Esophagus mucosa (tissue), 1 donor: ENCODE data around the gene DCK. TPM values are rescaled to one million over a fixed set of nuclear protein-coding genes. Genes with fewer than 3 reads are reported as not detected.
"Not testable (repeated sequence)": the region's sequence is repeated elsewhere in the genome, so short reads cannot be mapped to it uniquely, and the experiment has no call there.

Experiments
- ATAC-seq: fragments of 200-7000 bp; cut with Tn5 transposase; one replicate; pipeline ENCODE4 v1.9.1; 2020
- total RNA-seq: library from RNA; stranded (reverse); gene quantifications from one replicate; pipeline ENCODE4 v1.2.4, GENCODE V29; 2023
- donor health status: DM: yes; HTN: yes; CAD: no.

DCK gene
- total RNA-seq: 9.5 TPM

GRCh38 chr4:70993181-70994068 lies at the start of gene DCK:
TSS of gene DCK (plus strand) at chr4:70993649. CDS start at chr4:70993836, 187 bp downstream.
- ATAC-seq: peak; percentile 96

GRCh38 chr4:70945046-70945445 lies 48.4 kb upstream of the DCK start:
- ATAC-seq: no peak

- no peak for ATAC-seq
Measured at GRCh38 chr4:70945452-70946055, 47.9 kb upstream of the DCK start.

GRCh38 chr4:70946939-70947338 lies 46.5 kb upstream of the DCK start:
- ATAC-seq: no peak

- ATAC-seq: no peak
Measured at GRCh38 chr4:70948665-70949260, 44.7 kb upstream of the DCK start.

- no peak for ATAC-seq
Measured at GRCh38 chr4:70954032-70954431, 39.4 kb upstream of the DCK start.

- ATAC-seq: no peak
Measured at GRCh38 chr4:70956549-70957210, 36.8 kb upstream of the DCK start.

GRCh38 chr4:70958681-70959080 lies 34.8 kb upstream of the DCK start:
- ATAC-seq: no peak

- ATAC-seq: no peak
Measured at GRCh38 chr4:70969076-70969475, 24.4 kb upstream of the DCK start.

GRCh38 chr4:70976252-70976651 lies 17.2 kb upstream of the DCK start:
- no peak for ATAC-seq

GRCh38 chr4:70979445-70980008 lies 13.9 kb upstream of the DCK start:
- no peak for ATAC-seq

- ATAC-seq: no peak
Measured at GRCh38 chr4:70980196-70980595, 13.3 kb upstream of the DCK start.

GRCh38 chr4:70984106-70984505 lies 9.3 kb upstream of the DCK start:
- no peak for ATAC-seq

- ATAC-seq: no peak
Measured at GRCh38 chr4:70984589-70984988, 8.9 kb upstream of the DCK start.

GRCh38 chr4:70991596-70991995 lies 1.9 kb upstream of the DCK start:
- no peak for ATAC-seq

- peak; percentile 76 for ATAC-seq
Measured at GRCh38 chr4:70992391-70992881, 1.0 kb upstream of the DCK start.

GRCh38 chr4:70994069-70994366 lies 569 bp downstream of the DCK start:
- no peak for ATAC-seq

- no peak for ATAC-seq
Measured at GRCh38 chr4:70994387-70995099, 1.1 kb downstream of the DCK start.

GRCh38 chr4:70996018-70996360 lies 2.5 kb downstream of the DCK start:
- no peak for ATAC-seq

- no peak for ATAC-seq
Measured at GRCh38 chr4:70997036-70997435, 3.6 kb downstream of the DCK start.

GRCh38 chr4:70997546-70997945 lies 4.1 kb downstream of the DCK start:
- no peak for ATAC-seq

GRCh38 chr4:70999639-71000038 lies 6.2 kb downstream of the DCK start:
- ATAC-seq: not testable (repeated sequence)
